ENCODE measurements around the gene GCGR. TPM values are rescaled to one million over a fixed set of nuclear protein-coding genes. Genes with fewer than 3 reads are reported as not detected.

GCGR gene
- total and polyA plus RNA-seq, 10 of the 15 experiments (the other 5 are each of a cell fraction or from before 2014, with no cell fraction given): not detected

- TF ChIP-seq, protein P1, sequence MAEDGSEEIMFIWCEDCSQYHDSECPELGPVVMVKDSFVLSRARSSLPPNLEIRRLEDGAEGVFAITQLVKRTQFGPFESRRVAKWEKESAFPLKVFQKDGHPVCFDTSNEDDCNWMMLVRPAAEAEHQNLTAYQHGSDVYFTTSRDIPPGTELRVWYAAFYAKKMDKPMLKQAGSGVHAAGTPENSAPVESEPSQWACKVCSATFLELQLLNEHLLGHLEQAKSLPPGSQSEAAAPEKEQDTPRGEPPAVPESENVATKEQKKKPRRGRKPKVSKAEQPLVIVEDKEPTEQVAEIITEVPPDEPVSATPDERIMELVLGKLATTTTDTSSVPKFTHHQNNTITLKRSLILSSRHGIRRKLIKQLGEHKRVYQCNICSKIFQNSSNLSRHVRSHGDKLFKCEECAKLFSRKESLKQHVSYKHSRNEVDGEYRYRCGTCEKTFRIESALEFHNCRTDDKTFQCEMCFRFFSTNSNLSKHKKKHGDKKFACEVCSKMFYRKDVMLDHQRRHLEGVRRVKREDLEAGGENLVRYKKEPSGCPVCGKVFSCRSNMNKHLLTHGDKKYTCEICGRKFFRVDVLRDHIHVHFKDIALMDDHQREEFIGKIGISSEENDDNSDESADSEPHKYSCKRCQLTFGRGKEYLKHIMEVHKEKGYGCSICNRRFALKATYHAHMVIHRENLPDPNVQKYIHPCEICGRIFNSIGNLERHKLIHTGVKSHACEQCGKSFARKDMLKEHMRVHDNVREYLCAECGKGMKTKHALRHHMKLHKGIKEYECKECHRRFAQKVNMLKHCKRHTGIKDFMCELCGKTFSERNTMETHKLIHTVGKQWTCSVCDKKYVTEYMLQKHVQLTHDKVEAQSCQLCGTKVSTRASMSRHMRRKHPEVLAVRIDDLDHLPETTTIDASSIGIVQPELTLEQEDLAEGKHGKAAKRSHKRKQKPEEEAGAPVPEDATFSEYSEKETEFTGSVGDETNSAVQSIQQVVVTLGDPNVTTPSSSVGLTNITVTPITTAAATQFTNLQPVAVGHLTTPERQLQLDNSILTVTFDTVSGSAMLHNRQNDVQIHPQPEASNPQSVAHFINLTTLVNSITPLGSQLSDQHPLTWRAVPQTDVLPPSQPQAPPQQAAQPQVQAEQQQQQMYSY (CRISPR knock-in tag; IDR thresholded peaks at IDR 0.05): no peak
These were observed 6.5 kb downstream of the GCGR start (continued) for GRCh38 chr17:81810476-81810875.

DNA sequence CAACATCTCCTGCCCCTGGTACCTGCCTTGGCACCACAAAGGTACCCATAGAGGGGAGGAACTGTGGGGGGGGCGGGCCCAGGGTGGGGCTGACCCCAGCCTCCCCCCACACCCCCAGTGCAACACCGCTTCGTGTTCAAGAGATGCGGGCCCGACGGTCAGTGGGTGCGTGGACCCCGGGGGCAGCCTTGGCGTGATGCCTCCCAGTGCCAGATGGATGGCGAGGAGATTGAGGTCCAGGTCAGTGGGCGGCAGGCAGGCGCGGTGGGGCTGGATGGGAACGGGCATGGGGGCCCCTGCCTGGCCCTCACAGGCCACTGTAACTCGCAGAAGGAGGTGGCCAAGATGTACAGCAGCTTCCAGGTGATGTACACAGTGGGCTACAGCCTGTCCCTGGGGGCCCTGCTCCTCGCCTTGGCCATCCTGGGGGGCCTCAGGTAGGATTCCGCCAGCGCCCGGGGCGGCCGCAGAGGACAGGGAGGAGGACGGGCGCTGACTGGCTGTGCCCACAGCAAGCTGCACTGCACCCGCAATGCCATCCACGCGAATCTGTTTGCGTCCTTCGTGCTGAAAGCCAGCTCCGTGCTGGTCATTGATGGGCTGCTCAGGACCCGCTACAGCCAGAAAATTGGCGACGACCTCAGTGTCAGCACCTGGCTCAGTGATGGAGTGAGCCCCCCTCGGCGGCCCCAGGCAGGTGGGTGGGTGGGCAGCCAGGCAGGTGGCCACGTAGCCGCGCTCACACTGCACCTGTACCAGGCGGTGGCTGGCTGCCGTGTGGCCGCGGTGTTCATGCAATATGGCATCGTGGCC is 7.1 kb downstream of the GCGR start:
- Histone ChIP-seq H4K20me1 (ENCODE audit: control insufficient read depth, insufficient read depth) (no peaks in the 10 kb centered on the region), H2AFZ (ENCODE audit: control insufficient read depth, low read depth, low read length) (no peak overlapping the region), H3K4me1 (ENCODE audit: control insufficient read depth, insufficient read depth, low read length) (no peaks in the 10 kb centered on the region), H3K9ac (ENCODE audit: control insufficient read depth, insufficient read depth, low read length) (no peak overlapping the region), H3K4me2 (ENCODE audit: control insufficient read depth, insufficient read depth) (no peak overlapping the region), H3K27ac (ENCODE audit: control insufficient read depth, insufficient read depth) (no peak overlapping the region), H3K79me2 (ENCODE audit: control insufficient read depth, insufficient read depth, low read length) (no peaks in the 10 kb centered on the region), H3K9me3 (replicated peaks; ENCODE audit: control insufficient read depth, insufficient read depth, low read length) (no peaks in the 10 kb centered on the region), H3K4me3 (no peak overlapping the region), H3K27me3 (replicated peaks in 1 of 2; ENCODE audit: control insufficient read depth in 2 of 2, insufficient read depth in 2 of 2, low read length in 1 of 2) (no peaks in the 10 kb centered on the region), H3K36me3 (ENCODE audit: control insufficient read depth in 2 of 2, insufficient read depth in 2 of 2, low read length in 1 of 2) (no peaks in the 10 kb centered on the region)
- ATAC-seq: no peak
- RAD21 ChIA-PET (ENCODE audit: unreplicated experiment): no interaction called here
- intact Hi-C loops (cut with micrococcal nuclease; ENCODE audit: unreplicated experiment) (no loop called here), in situ Hi-C loops (cut with MboI) (no loop called here)
- WGBS (ENCODE audit: insufficient coverage, insufficient replicate concordance, low lambda C conversion rate, missing lambda C conversion rate): 53% methylated on average over 42 of the region's 42 CpGs
- FAIRE-seq: no peak
- BruUV-seq (replicated peaks): no TSS peak
- TF ChIP-seq HDAC2 (IDR thresholded peaks at IDR 0.05) (no peak), KDM1A (IDR thresholded peaks at IDR 0.05; ENCODE audit: borderline replicate concordance) (no peak), POLR2AphosphoS2 (IDR thresholded peaks at IDR 0.05; ENCODE audit: low read depth, low read length) (no peak), CEBPZ (IDR thresholded peaks at IDR 0.05; ENCODE audit: low read depth, low read length) (no peak), SMAD5 (IDR thresholded peaks at IDR 0.05; ENCODE audit: low read depth) (no peak)
- POLR2A ChIA-PET: no interaction called here
- CTCF ChIA-PET: no interaction called here
- SMC1A ChIA-PET (ENCODE audit: uncharacterized antibody, unreplicated experiment): no interaction called here
- no peak for DNase-seq (ENCODE audit: low read depth, low spot score)
